Bronchial epithelial cell (primary cell): ENCODE measurements around the gene FAH. TPM values are rescaled to one million over a fixed set of nuclear protein-coding genes. Genes with fewer than 3 reads are reported as not detected.

Experiments
- DNase-seq: peaks from one replicate; pipeline ENCODE4 v3.0.0-alpha.2; 2010; ENCODE audit warnings: low read depth
- FAIRE-seq: peaks from 2 replicates; lab custom pipeline; 2011; peaks lifted over from hg19 to GRCh38; lab: Jason Lieb, UNC
- H3K27me3 ChIP-seq: 2 replicates; pipeline ENCODE4 v1.5.1; 2011; ENCODE audit warnings: low read length; ENCODE audit not compliant: control insufficient read depth, insufficient read depth
- H3K36me3 ChIP-seq: 2 replicates; pipeline ENCODE4 v1.5.1; 2011; ENCODE audit warnings: low read length; ENCODE audit not compliant: control insufficient read depth, insufficient read depth
- H3K4me3 ChIP-seq: 2 replicates; pipeline ENCODE4 v1.5.1; 2011; ENCODE audit warnings: mild to moderate bottlenecking, low read depth, low read length, control low read depth
- CTCF ChIP-seq: IDR thresholded peaks from 2 replicates; pipeline ENCODE4 v1.5.1; 2011; ENCODE audit warnings: mild to moderate bottlenecking, moderate library complexity, low read length, control low read depth, inconsistent platforms; ENCODE audit not compliant: insufficient read depth, severe bottlenecking
- total RNA-seq: library from RNA; depleted of rRNA; stranded (reverse); fragments of >200 nt; gene quantifications from 2 replicates; pipeline ENCODE4 v1.2.1, GENCODE V29; 2014

The FAH gene
- total RNA-seq, 1 donor from 2014 or later, result 23.4 TPM

GRCh38 chr15:80109388-80109787 lies 43.4 kb upstream of the FAH start:
- FAIRE-seq, result no peak
- no peaks in the 10 kb centered on the region for H3K27me3 ChIP-seq

GRCh38 chr15:80110920-80111319 lies 41.9 kb upstream of the FAH start:
- H3K36me3 ChIP-seq, result no peaks in the 10 kb centered on the region
- no peaks in the 10 kb centered on the region for H3K27me3 ChIP-seq
- TF ChIP-seq CTCF, result no peak
- FAIRE-seq (no peak), DNase-seq (no peak)
- no peak overlapping the region for H3K4me3 ChIP-seq

More at GRCh38 chr15:80109388-80109787, 43.4 kb upstream of the FAH start:
- no peak for TF ChIP-seq CTCF
- Histone ChIP-seq H3K4me3 (no peak overlapping the region), H3K36me3 (no peaks in the 10 kb centered on the region)
- no peak for DNase-seq

GRCh38 chr15:80114114-80114513 lies 38.7 kb upstream of the FAH start:
- H3K36me3 ChIP-seq, result no peaks in the 10 kb centered on the region
- TF ChIP-seq CTCF, result no peak
- FAIRE-seq, result no peak
- H3K27me3 ChIP-seq, result no peaks in the 10 kb centered on the region
- no peak overlapping the region for H3K4me3 ChIP-seq
- no peak for DNase-seq

- DNase-seq (no peak), FAIRE-seq (no peak)
- Histone ChIP-seq H3K4me3 (no peak overlapping the region), H3K27me3 (no peaks in the 10 kb centered on the region), H3K36me3 (no peaks in the 10 kb centered on the region)
- no peak for TF ChIP-seq CTCF
Measured at GRCh38 chr15:80115021-80115420, 37.8 kb upstream of the FAH start.

GRCh38 chr15:80118956-80119355 lies 33.8 kb upstream of the FAH start:
- DNase-seq (no peak), FAIRE-seq (no peak)
- no peaks in the 10 kb centered on the region for H3K27me3 ChIP-seq
- H3K36me3 ChIP-seq, result peaks cover 2% of the 10 kb centered on the region
- H3K4me3 ChIP-seq, result no peak overlapping the region
- no peak for TF ChIP-seq CTCF

GRCh38 chr15:80120636-80121035 lies 32.2 kb upstream of the FAH start:
- Histone ChIP-seq H3K27me3 (no peaks in the 10 kb centered on the region), H3K4me3 (no peak overlapping the region), H3K36me3 (peaks cover 4% of the 10 kb centered on the region)
- DNase-seq (no peak), FAIRE-seq (no peak)
- no peak for TF ChIP-seq CTCF
